ENCODE data around the gene OSBPL2. TPM values are rescaled to one million over a fixed set of nuclear protein-coding genes. Genes with fewer than 3 reads are reported as not detected.

Gene OSBPL2
- total and polyA plus RNA-seq, 7 donors, result 9.6 to 30.9 (median 22.8) TPM

GRCh38 chr20:62306414-62307187, 68.3 kb downstream of the OSBPL2 start:
- TF ChIP-seq, protein P1, sequence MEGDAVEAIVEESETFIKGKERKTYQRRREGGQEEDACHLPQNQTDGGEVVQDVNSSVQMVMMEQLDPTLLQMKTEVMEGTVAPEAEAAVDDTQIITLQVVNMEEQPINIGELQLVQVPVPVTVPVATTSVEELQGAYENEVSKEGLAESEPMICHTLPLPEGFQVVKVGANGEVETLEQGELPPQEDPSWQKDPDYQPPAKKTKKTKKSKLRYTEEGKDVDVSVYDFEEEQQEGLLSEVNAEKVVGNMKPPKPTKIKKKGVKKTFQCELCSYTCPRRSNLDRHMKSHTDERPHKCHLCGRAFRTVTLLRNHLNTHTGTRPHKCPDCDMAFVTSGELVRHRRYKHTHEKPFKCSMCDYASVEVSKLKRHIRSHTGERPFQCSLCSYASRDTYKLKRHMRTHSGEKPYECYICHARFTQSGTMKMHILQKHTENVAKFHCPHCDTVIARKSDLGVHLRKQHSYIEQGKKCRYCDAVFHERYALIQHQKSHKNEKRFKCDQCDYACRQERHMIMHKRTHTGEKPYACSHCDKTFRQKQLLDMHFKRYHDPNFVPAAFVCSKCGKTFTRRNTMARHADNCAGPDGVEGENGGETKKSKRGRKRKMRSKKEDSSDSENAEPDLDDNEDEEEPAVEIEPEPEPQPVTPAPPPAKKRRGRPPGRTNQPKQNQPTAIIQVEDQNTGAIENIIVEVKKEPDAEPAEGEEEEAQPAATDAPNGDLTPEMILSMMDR (IDR thresholded peaks at IDR 0.05), result no peak
- Histone ChIP-seq H3K36me3 (ENCODE audit: insufficient read depth in 1 of 2, low read depth in 1 of 2) (peaks cover 3 to 76% of the 10 kb centered on the region in 2 donors), H3K9me3 (no peaks in the 10 kb centered on the region), H3K27me3 (ENCODE audit: insufficient read depth in 3 of 3, low read length in 2 of 3) (no peaks in the 10 kb centered on the region), H3K4me3 (no peak overlapping the region), H3K27ac (no peak overlapping the region), H3K4me1 (peaks cover 41% of the 10 kb centered on the region)
- no peak for DNase-seq
- intact Hi-C loops (cut with DNase I), result loop anchor here (5.0 to 10.0 kb wide), 2 partner anchors 66 to 188 kb away; no protein-coding TSS in a partner anchor
- WGBS, 3 donors, result 90 to 93% (median 92%) methylated on average over 27 of the region's 27 CpGs
- ATAC-seq, result no peak

DNA sequence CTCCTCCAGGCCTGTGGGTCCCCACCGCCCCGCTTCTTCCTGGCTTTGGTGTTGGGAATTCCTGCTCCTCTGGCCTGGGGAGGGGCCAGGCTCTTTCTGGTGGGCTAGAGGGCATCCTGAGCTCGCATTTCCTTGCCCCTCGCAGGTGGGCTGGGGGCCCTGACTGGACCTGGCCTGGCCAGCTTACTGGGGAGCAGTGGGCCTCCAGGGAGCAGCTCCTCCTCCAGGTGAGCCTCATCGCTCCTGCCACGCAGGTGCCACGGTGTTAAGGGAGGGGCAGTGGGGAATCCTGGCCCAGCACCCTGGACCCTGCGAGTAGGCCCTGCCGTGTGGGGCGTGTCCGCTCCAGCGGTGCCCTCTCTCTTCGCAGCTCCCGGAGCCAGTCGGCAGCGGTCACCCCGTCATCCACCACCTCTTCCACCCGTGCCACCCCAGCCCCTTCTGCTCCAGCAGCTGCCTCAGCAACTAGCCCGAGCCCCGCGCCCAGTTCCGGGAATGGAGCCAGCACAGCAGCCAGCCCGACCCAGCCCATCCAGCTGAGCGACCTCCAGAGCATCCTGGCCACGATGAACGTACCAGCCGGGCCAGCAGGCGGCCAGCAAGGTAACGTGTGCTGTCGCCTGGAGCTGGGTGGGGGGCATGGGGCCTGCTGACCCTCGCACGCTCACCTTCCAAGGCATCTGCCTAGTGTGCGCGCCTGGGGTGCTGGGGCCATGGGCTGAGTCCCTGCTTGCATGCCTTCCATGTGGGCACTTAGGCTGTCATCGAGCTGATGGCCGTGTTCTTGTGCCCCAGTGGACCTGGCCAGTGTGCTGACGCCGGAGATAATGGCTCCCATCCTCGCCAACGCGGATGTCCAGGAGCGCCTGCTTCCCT, 69.1 kb downstream of the OSBPL2 start:
- intact Hi-C loops (cut with DNase I), result loop anchor here (5.0 to 10.0 kb wide), 2 partner anchors 65 to 187 kb away; no protein-coding TSS in a partner anchor
- Histone ChIP-seq H3K36me3 (ENCODE audit: insufficient read depth in 1 of 2, low read depth in 1 of 2) (peaks cover 3 to 84% of the 10 kb centered on the region in 2 donors), H3K4me3 (no peak overlapping the region), H3K27me3 (ENCODE audit: insufficient read depth in 3 of 3, low read length in 2 of 3) (no peaks in the 10 kb centered on the region), H3K4me1 (peaks cover 41% of the 10 kb centered on the region), H3K9me3 (no peaks in the 10 kb centered on the region), H3K27ac (no peak overlapping the region)
- 51 to 64% (median 54%) methylated on average over 36 to 42 of the region's 42 CpGs for WGBS, 3 donors
- ATAC-seq (no peak), DNase-seq (no peak)
- TF ChIP-seq, protein P1 (IDR thresholded peaks at IDR 0.05), result no peak

DNA sequence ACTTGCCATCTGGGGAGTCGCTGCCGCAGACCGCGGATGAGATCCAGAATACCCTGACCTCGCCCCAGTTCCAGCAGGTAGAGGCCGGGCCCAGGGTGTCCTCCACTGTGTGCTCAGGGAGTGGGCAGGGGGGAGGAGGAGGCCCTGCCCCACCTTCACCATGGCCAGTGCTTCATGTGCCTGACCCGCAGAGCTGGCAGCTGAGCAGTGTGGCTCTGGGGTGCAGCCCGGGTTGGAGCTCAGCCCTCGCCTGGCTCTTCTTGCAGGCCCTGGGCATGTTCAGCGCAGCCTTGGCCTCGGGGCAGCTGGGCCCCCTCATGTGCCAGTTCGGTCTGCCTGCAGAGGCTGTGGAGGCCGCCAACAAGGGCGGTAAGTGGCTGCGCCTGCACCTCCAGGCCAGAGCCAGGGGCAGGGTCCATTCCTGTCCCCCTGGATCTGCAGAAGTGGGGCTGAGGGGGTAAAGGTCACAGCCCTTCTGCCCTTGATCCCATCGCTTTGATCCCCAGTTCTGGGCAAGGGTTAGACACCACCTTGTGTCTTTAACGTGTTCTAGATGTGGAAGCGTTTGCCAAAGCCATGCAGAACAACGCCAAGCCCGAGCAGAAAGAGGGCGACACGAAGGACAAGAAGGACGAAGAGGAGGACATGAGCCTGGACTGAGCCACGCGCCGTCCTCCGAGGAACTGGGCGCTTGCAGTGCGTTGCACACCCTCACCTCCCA, 69.9 kb downstream of the OSBPL2 start:
- H3K4me1 ChIP-seq, result peaks cover 41% of the 10 kb centered on the region
- no peak overlapping the region for H3K4me3 ChIP-seq
- no peaks in the 10 kb centered on the region for H3K9me3 ChIP-seq
- H3K27me3 ChIP-seq (ENCODE audit: insufficient read depth in 3 of 3, low read length in 2 of 3), result no peaks in the 10 kb centered on the region
- ATAC-seq (peak; percentile 9 to 47 (median 44)), DNase-seq (peak in 1 of 2 donors; percentile 77)
- 31 to 58% (median 31%) methylated on average over 29 of the region's 29 CpGs for WGBS, 3 donors
- peaks cover 3 to 92% of the 10 kb centered on the region in 2 donors for H3K36me3 ChIP-seq (ENCODE audit: insufficient read depth in 1 of 2, low read depth in 1 of 2)
- H3K27ac ChIP-seq, result no peak overlapping the region
- TF ChIP-seq, protein P1 (IDR thresholded peaks at IDR 0.05), result no peak
- intact Hi-C loops (cut with DNase I), result loop anchor here (5.0 to 10.0 kb wide), 2 partner anchors 64 to 187 kb away; no protein-coding TSS in a partner anchor

DNA sequence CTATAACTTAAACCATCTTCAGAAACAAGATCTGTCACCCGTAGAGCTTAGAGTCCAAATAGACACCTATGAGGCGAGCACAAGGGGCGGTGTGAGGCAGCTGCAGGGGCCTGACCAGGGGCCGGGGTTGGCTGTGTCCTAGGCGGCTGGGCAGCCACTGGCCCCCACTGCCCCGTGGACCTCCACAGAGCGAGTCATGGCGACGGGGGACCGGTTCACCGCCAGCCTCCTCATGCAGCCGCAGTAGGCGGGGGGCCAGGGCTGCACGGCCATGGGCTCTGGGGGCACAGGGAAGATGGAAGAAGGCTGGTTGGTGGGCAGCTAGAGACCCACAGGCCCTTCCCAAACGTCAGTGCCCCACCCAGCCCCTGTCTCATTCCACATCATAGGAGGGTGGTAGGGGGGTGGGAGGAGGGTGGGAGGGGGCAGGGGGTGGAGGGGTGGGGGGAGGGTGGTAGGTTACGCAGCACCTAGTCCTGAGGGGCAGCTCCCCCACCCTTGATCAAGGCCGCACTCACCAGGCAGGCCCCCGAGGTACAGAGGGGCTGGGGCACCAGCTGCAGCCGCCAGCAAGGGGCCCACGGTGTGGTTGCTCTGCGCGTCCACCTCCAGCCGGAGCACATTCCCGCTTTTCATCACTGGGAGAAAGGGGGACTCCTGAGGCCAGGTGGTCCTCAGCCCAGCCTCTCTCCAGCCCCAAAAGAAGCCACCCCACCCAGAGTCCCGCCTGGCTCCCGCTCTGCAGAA, 71.0 kb downstream of the OSBPL2 start:
- H3K9me3 ChIP-seq, result no peaks in the 10 kb centered on the region
- H3K27me3 ChIP-seq (ENCODE audit: insufficient read depth in 3 of 3, low read length in 2 of 3), result no peaks in the 10 kb centered on the region
- DNase-seq (no peak), ATAC-seq (no peak)
- intact Hi-C loops (cut with DNase I), result loop anchor here (5.0 to 10.0 kb wide), 2 partner anchors 63 to 185 kb away; no protein-coding TSS in a partner anchor
- peaks cover 34% of the 10 kb centered on the region for H3K4me1 ChIP-seq
- WGBS, 3 donors, result 86 to 88% (median 88%) methylated on average over 20 to 26 of the region's 26 CpGs
- TF ChIP-seq, protein P1 (IDR thresholded peaks at IDR 0.05), result no peak
- no peak overlapping the region for H3K4me3 ChIP-seq
- H3K27ac ChIP-seq, result no peak overlapping the region
- peaks cover 3 to 88% of the 10 kb centered on the region in 2 donors for H3K36me3 ChIP-seq (ENCODE audit: insufficient read depth in 1 of 2, low read depth in 1 of 2)

Measured in psoas muscle (tissue), 8 donors.